ENCODE data around the gene ZC3H18. TPM values are rescaled to one million over a fixed set of nuclear protein-coding genes. Genes with fewer than 3 reads are reported as not detected.

ZC3H18 gene
- total RNA-seq, 1 donor from 2014 or later, result 18.4 TPM

- Histone ChIP-seq H3K4me1 (no peaks in the 10 kb centered on the region), H3K27me3 (no peaks in the 10 kb centered on the region), H3K4me3 (no peak overlapping the region), H3K9me3 (no peaks in the 10 kb centered on the region), H3K36me3 (no peaks in the 10 kb centered on the region), H3K27ac (no peak overlapping the region)
- intact Hi-C loops (cut with DNase I), result no loop called here
- no peak for DNase-seq (ENCODE audit: extremely low spot score in 2 of 2)
- TF ChIP-seq POLR2A (IDR thresholded peaks at IDR 0.05), result no peak
These were observed 107.5 kb downstream of the ZC3H18 start for GRCh38 chr16:88677721-88678120.

- no peaks in the 10 kb centered on the region for H3K27me3 ChIP-seq
- intact Hi-C loops (cut with DNase I), result no loop called here
- H3K9me3 ChIP-seq, result no peaks in the 10 kb centered on the region
These were observed 108.2 kb downstream of the ZC3H18 start for GRCh38 chr16:88678224-88678979.

GRCh38 chr16:88680554-88681083 is 110.4 kb downstream of the ZC3H18 start:
- H3K27me3 ChIP-seq, result no peaks in the 10 kb centered on the region
- TF ChIP-seq CTCF (IDR thresholded peaks at IDR 0.05) (no peak), POLR2A (IDR thresholded peaks at IDR 0.05) (no peak)
- H3K27ac ChIP-seq, result no peak overlapping the region

More at GRCh38 chr16:88678224-88678979, 108.2 kb downstream of the ZC3H18 start:
- Histone ChIP-seq H3K36me3 (no peaks in the 10 kb centered on the region), H3K4me3 (no peak overlapping the region), H3K4me1 (no peaks in the 10 kb centered on the region), H3K27ac (no peak overlapping the region)
- DNase-seq (ENCODE audit: extremely low spot score in 2 of 2), result no peak
- TF ChIP-seq POLR2AphosphoS5 (IDR thresholded peaks at IDR 0.05; ENCODE audit: insufficient read depth in 1 of 2, low read depth in 1 of 2), result no peak

GRCh38 chr16:88681084-88681680 is 111.0 kb downstream of the ZC3H18 start:
- H3K4me3 ChIP-seq, result no peak overlapping the region
- H3K27me3 ChIP-seq, result no peaks in the 10 kb centered on the region
- no peak overlapping the region for H3K27ac ChIP-seq
- intact Hi-C loops (cut with DNase I), result loop anchor here (10.0 kb wide), 1 partner anchor 64 kb away; no protein-coding TSS in a partner anchor
- DNase-seq (ENCODE audit: extremely low spot score in 2 of 2), result no peak
- H3K9me3 ChIP-seq, result no peaks in the 10 kb centered on the region
- TF ChIP-seq POLR2A (IDR thresholded peaks at IDR 0.05), result no peak
- no peak for TF ChIP-seq POLR2AphosphoS5 (IDR thresholded peaks at IDR 0.05; ENCODE audit: insufficient read depth in 1 of 2, low read depth in 1 of 2)
- no peak for TF ChIP-seq CTCF (IDR thresholded peaks at IDR 0.05)
- H3K36me3 ChIP-seq, result no peaks in the 10 kb centered on the region
- H3K4me1 ChIP-seq, result peaks cover 15% of the 10 kb centered on the region

More at GRCh38 chr16:88680554-88681083, 110.4 kb downstream of the ZC3H18 start:
- no peak overlapping the region for H3K4me3 ChIP-seq
- intact Hi-C loops (cut with DNase I), result loop anchor here (10.0 kb wide), 1 partner anchor 64 kb away; no protein-coding TSS in a partner anchor
- H3K4me1 ChIP-seq, result peaks cover 9% of the 10 kb centered on the region
- no peaks in the 10 kb centered on the region for H3K36me3 ChIP-seq
- no peak for DNase-seq (ENCODE audit: extremely low spot score in 2 of 2)
- no peaks in the 10 kb centered on the region for H3K9me3 ChIP-seq

Other genes with a start within 250 kb of the ZC3H18 start
- gene ZNF469, start 187.4 kb upstream of the ZC3H18 start, total RNA-seq, result 2.2 TPM
- gene ZFPM1, start 117.1 kb upstream of the ZC3H18 start, total RNA-seq, result 1.7 TPM
- gene IL17C, start 68.2 kb downstream of the ZC3H18 start, total RNA-seq, result not detected
- gene CYBA, start 80.7 kb downstream of the ZC3H18 start, total RNA-seq, result 188 TPM
- 33.1 TPM for gene MVD, start 92.7 kb downstream of the ZC3H18 start, total RNA-seq
- not detected for gene SNAI3, start 116.1 kb downstream of the ZC3H18 start, total RNA-seq
- gene RNF166, start 136.0 kb downstream of the ZC3H18 start, total RNA-seq, result 26.5 TPM
- gene CTU2, start 136.1 kb downstream of the ZC3H18 start, total RNA-seq, result 7.9 TPM
- gene PIEZO1, start 214.8 kb downstream of the ZC3H18 start, total RNA-seq, result 184 TPM
- 10.8 TPM for gene CDT1, start 233.4 kb downstream of the ZC3H18 start, total RNA-seq
- 134 TPM for gene APRT, start 241.5 kb downstream of the ZC3H18 start, total RNA-seq